Astrocyte (in vitro differentiated cells and primary cell): ENCODE data around the gene ARFRP1.

ENCODE experiments used
- CTCF ChIP-seq: IDR thresholded peaks from 2 replicates; pipeline ENCODE4 v1.5.1; 2011; ENCODE audit warnings: low read depth, mild to moderate bottlenecking, inconsistent platforms, low read length, moderate library complexity; ENCODE audit not compliant: insufficient read depth
- EZH2 ChIP-seq: IDR thresholded peaks from 2 replicates; pipeline ENCODE4 v1.6.1; 2012; ENCODE audit warnings: mild to moderate bottlenecking, low read length, inconsistent platforms; ENCODE audit not compliant: insufficient read depth

GRCh38 chr20:63688228-63689045 lies 19.3 kb downstream of the ARFRP1 start:
- TF ChIP-seq CTCF, result no peak
- no peak for TF ChIP-seq EZH2
